ENCODE data around the gene EPHB2. TPM values are rescaled to one million over a fixed set of nuclear protein-coding genes. Genes with fewer than 3 reads are reported as not detected.
"Not testable (repeated sequence)": the region's sequence is repeated elsewhere in the genome, so short reads cannot be mapped to it uniquely, and the experiment has no call there.

EPHB2 gene
- total RNA-seq, 1 donor from 2014 or later: 60.3 TPM

- peaks cover 6% of the 10 kb centered on the region for H3K27me3 Mint-ChIP-seq (ENCODE audit: low read depth)
- H3K27ac Mint-ChIP-seq (ENCODE audit: unreplicated experiment): no peak overlapping the region
- no peaks in the 10 kb centered on the region for H3K36me3 Mint-ChIP-seq (ENCODE audit: low read depth)
- H3K4me1 Mint-ChIP-seq: no peaks in the 10 kb centered on the region
- DNase-seq (ENCODE audit: low read depth, low spot score): no peak
- H3K4me3 Mint-ChIP-seq: no peak overlapping the region
- no peak for TF ChIP-seq CTCF (conservative IDR thresholded peaks at IDR 0.05)
- H3K9me3 Mint-ChIP-seq: peaks cover 7% of the 10 kb centered on the region
Measured at GRCh38 chr1:22944346-22945055, 233.9 kb downstream of the EPHB2 start.

- not testable (repeated sequence) for H3K9me3 Mint-ChIP-seq; H3K27ac Mint-ChIP-seq (ENCODE audit: unreplicated experiment); H3K4me1 Mint-ChIP-seq; DNase-seq (ENCODE audit: low read depth, low spot score); H3K27me3 Mint-ChIP-seq (ENCODE audit: low read depth); H3K36me3 Mint-ChIP-seq (ENCODE audit: low read depth); H3K4me3 Mint-ChIP-seq
Measured at GRCh38 chr1:22945171-22945570, 234.5 kb downstream of the EPHB2 start.

GRCh38 chr1:22949822-22950331, 239.2 kb downstream of the EPHB2 start:
- Mint-ChIP-seq H3K27me3 (ENCODE audit: low read depth) (peaks cover 6% of the 10 kb centered on the region), H3K4me1 (no peaks in the 10 kb centered on the region), H3K4me3 (no peak overlapping the region), H3K27ac (ENCODE audit: unreplicated experiment) (no peak overlapping the region), H3K36me3 (ENCODE audit: low read depth) (no peaks in the 10 kb centered on the region), H3K9me3 (no peaks in the 10 kb centered on the region)
- DNase-seq (ENCODE audit: low read depth, low spot score): no peak
- TF ChIP-seq CTCF (conservative IDR thresholded peaks at IDR 0.05): no peak

- Mint-ChIP-seq H3K27me3 (ENCODE audit: low read depth) (peaks cover 6% of the 10 kb centered on the region), H3K4me1 (no peaks in the 10 kb centered on the region), H3K4me3 (no peak overlapping the region), H3K36me3 (ENCODE audit: low read depth) (no peaks in the 10 kb centered on the region), H3K9me3 (no peaks in the 10 kb centered on the region), H3K27ac (ENCODE audit: unreplicated experiment) (no peak overlapping the region)
- TF ChIP-seq CTCF (conservative IDR thresholded peaks at IDR 0.05): no peak
- no peak for DNase-seq (ENCODE audit: low read depth, low spot score)
Measured at GRCh38 chr1:22951796-22952195, 241.2 kb downstream of the EPHB2 start.

- no peak overlapping the region for H3K4me3 Mint-ChIP-seq
- no peaks in the 10 kb centered on the region for H3K4me1 Mint-ChIP-seq
- H3K27ac Mint-ChIP-seq (ENCODE audit: unreplicated experiment): no peak overlapping the region
- no peak for DNase-seq (ENCODE audit: low read depth, low spot score)
- peaks cover 6% of the 10 kb centered on the region for H3K27me3 Mint-ChIP-seq (ENCODE audit: low read depth)
- no peak for TF ChIP-seq CTCF (conservative IDR thresholded peaks at IDR 0.05)
- no peaks in the 10 kb centered on the region for H3K36me3 Mint-ChIP-seq (ENCODE audit: low read depth)
- no peaks in the 10 kb centered on the region for H3K9me3 Mint-ChIP-seq
Measured at GRCh38 chr1:22952694-22953056, 242.0 kb downstream of the EPHB2 start.

- no peaks in the 10 kb centered on the region for H3K4me1 Mint-ChIP-seq
- no peaks in the 10 kb centered on the region for H3K9me3 Mint-ChIP-seq
- no peak overlapping the region for H3K4me3 Mint-ChIP-seq
- DNase-seq (ENCODE audit: low read depth, low spot score): no peak
- peaks cover 6% of the 10 kb centered on the region for H3K27me3 Mint-ChIP-seq (ENCODE audit: low read depth)
- no peaks in the 10 kb centered on the region for H3K36me3 Mint-ChIP-seq (ENCODE audit: low read depth)
- no peak overlapping the region for H3K27ac Mint-ChIP-seq (ENCODE audit: unreplicated experiment)
- no peak for TF ChIP-seq CTCF (conservative IDR thresholded peaks at IDR 0.05)
Measured at GRCh38 chr1:22953057-22953739, 242.6 kb downstream of the EPHB2 start.
